Suppressor macrophage (primary cell): ENCODE results near the gene AMBRA1.
"Not testable (repeated sequence)": the region's sequence is repeated elsewhere in the genome, so short reads cannot be mapped to it uniquely, and the experiment has no call there.

Experiments used
- DNase-seq, 4 experiments: peaks; one replicate each; pipeline ENCODE4 v3.0.0-alpha.2; 2020 to 2022

The AMBRA1 gene

DNA sequence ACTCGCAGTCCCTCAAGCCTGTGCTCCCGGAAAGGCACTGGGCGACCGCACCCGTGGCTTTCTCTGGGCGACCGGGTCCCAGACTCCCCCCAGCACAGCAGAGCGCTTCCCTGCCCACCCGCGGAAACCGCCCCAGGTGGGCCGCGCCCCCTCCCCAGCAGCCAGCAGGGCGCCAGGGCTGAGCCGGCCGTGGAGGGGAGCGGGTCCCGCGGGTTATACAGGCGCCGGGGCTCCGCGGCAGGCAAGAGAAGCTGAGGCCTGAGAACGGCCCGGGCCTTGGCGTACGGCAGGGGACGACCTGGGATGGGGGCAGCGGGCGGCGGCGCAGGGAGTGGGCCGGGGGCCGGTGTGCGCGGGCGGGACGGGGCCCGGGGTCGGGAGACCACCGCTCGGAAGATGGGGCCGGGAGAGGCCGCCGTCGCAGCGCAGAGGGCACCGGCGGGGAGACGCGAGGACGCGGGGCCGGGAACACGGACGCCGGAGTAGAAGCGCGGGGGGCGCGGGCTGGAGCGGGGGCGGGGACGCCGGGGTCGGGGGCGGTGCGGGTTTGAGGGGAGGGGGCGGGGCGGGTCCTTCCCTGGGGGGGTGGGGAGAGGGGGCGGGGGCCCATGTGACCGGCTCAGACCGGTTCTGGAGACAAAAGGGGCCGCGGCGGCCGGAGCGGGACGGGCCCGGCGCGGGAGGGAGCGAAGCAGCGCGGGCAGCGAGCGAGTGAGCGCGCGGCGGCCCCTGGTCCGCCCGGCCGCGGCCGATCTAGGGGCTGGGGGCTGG lies 212.6 kb downstream of the AMBRA1 start, which contains the start of gene MDK:
Gene MDK (plus strand): TSS at position 622 of the 771 bp plus-strand sequence. CDS start 389 bp downstream, outside the sequence.
- DNase-seq: peak in 1 of 4 experiments; percentile 45

- DNase-seq: peak; percentile 69 to 83 (median 78)
Measured at GRCh38 chr11:46380340-46381047, 213.3 kb downstream of the AMBRA1 start.

GRCh38 chr11:46379482-46380293 lies 214.1 kb downstream of the AMBRA1 start:
- not testable (repeated sequence) for DNase-seq

GRCh38 chr11:46378811-46379481 lies 214.9 kb downstream of the AMBRA1 start:
- peak in 2 of 4 experiments; percentile 34 to 47 for DNase-seq

DNA sequence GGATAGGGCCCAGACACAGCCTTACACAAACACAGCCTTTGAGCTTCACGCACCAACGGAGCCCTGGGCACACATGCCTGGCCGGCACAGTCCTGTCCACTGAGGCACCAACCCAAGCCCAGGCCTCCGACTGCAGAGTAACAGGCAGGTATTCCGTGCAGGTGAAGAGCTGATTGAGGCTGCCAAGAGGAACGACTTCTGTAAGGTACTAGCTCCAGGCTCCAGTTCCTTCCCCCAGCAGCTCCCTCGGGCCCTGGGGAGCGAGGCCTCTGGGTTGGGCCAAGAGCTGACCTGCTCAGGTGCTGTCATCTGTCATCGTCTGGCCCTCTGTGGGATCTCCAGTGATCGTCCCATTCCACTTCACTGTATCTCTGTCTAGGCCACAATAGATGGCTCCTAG lies 215.5 kb downstream of the AMBRA1 start:
- DNase-seq: no peak

DNA sequence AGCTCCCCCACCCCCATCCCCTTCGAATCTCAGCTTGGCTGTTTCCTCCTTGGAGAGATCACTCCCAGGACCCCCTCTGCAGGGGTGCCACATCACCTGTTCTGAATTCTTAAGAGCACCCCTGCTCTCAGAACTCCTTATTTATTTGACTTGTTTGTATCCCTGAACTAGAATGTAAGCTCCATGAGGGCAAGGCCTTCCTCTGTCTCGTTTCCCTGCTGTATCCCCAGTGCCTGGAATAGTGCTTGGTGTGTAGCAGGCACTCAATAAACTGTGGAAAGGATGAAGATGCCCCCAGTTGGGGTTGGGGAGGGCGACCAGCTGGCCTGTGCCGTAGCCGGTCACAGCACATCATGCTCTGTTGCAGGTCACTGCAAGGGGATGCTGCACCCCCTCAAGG lies 216.0 kb downstream of the AMBRA1 start:
- no peak for DNase-seq

DNA sequence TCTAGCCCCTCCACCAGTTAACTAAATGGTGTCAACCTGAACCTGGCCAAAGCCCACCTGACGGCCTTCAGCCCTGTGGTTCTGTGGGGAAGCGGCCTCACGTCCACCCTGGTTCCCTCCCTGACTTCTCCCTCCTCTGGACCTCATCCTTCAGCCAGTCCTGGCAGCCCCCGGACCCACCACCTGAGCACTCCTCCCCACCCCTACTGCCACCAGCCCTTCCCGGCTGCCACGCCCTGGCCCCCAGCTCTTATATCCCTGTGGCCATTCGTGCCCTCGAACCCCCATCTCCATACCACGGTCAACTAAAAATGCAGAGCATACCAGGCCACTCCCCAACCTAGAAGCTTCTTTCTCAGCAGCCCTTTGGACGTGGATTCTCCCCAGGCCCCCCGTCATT lies 216.5 kb downstream of the AMBRA1 start:
- DNase-seq: no peak

- no peak for DNase-seq
Measured at GRCh38 chr11:46376258-46377050, 217.4 kb downstream of the AMBRA1 start.

GRCh38 chr11:46375392-46376101 lies 218.3 kb downstream of the AMBRA1 start:
- no peak for DNase-seq

- DNase-seq: no peak
Measured at GRCh38 chr11:46374815-46375214, 219.0 kb downstream of the AMBRA1 start.

GRCh38 chr11:46373787-46374740 lies 219.8 kb downstream of the AMBRA1 start:
- DNase-seq: no peak

DNA sequence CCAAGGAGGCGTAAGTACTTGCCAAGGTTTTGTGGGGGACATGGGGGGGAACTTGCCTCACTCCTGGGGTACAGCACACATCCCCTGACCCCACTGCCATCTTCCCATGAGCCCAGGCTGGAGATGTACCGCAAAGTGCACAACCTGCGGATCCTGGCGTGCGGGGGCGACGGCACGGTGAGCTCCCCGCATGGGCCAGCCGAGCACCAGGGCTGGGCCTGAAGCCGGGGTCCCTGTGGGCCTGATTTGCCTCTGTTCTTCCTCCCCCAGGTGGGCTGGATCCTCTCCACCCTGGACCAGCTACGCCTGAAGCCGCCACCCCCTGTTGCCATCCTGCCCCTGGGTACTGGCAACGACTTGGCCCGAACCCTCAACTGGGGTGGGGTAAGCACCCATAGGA lies 221.3 kb downstream of the AMBRA1 start:
- DNase-seq: not testable (repeated sequence)

DNA sequence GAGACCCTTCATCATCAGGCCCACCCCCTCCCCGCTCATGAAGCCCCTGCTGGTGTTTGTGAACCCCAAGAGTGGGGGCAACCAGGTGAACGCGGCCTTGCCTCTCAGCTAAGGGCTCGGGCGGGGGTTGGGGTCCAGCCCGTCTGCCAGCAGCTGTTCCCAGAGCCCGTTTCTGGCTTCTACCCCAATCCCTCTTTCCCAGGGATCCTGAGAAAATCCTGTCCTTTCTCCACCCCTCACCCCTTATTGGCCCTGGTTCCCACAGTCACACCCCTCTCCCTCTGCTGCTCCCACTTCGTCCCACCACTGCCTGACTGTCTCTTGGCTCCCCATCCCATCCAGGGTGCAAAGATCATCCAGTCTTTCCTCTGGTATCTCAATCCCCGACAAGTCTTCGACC lies 221.7 kb downstream of the AMBRA1 start:
- DNase-seq: no peak

GRCh38 chr11:46371262-46371661 lies 222.6 kb downstream of the AMBRA1 start:
- DNase-seq: not testable (repeated sequence)

GRCh38 chr11:46370253-46370652 lies 223.6 kb downstream of the AMBRA1 start:
- no peak for DNase-seq

DNA sequence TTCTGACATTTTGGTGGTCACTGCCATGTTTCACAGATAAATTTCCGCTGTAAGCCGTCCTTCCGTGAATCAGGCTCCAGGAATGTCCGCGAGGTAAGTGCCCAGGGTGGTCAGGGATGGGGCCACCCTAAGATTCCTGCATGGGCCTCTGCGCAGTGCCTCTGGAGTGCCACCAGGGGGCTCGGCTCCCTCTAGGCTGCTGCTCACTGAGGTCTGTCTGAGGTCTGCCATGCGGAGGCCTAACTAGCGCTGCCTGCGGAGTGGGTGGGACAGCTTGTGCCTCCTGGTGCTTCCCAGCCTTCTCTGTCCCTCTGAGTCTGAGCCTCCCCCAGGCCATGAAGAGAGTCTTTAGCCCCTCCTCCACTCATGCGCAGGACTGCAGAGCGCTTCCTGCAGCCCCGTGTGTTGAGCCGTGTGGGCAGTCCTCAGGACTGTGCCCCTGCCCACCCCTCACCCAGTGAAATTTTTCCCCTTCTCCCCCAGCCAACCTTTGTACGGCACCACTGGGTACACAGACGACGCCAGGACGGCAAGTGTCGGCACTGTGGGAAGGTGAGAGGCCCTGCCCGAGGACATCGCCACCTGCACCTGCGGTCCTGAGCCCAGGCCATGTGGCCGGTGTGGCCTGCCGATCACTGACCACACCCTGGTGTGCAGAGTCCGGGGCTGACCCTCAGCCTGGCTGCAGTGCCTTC lies 224.2 kb downstream of the AMBRA1 start:
- peak; percentile 68 to 82 (median 71) for DNase-seq

DNA sequence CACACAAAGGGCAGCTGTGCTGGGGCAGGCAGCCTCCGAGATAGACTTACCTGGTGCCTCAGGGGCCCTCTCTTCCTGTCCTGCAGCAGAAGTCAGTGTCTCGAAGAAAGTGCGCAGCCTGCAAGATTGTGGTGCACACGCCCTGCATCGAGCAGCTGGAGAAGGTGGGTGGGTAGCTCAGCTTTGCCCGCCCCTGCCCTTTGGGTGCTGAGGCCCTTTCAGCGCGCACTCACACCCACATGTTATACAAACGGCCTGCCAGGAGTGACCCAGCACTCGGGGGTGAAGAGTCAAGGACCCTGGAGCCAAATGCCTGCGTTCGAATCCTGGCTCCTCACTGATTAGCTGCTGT lies 225.9 kb downstream of the AMBRA1 start:
- no peak for DNase-seq

GRCh38 chr11:46367244-46367915 lies 226.4 kb downstream of the AMBRA1 start:
- peak; percentile 75 to 87 (median 78) for DNase-seq
